ENCODE data around the gene ANKMY1. TPM values are rescaled to one million over a fixed set of nuclear protein-coding genes. Genes with fewer than 3 reads are reported as not detected.
A peak's percentile ranks its signal among the peaks of the same experiment; 100 is the strongest.

The ANKMY1 gene
- total and polyA plus RNA-seq, 11 donors, result 2.4 to 11.7 (median 5.5) TPM

- Histone ChIP-seq H3K27ac (peak overlapping the region in 2 of 12 donors; percentile 61 to 75), H3K36me3 (peaks cover 0 to 51% (median 29%) of the 10 kb centered on the region in 9 donors), H3K4me1 (peaks cover 0 to 78% (median 42%) of the 10 kb centered on the region in 12 donors), H3K4me3 (no peak overlapping the region), H3K27me3 (no peaks in the 10 kb centered on the region), H3K9me3 (no peaks in the 10 kb centered on the region)
- 76 to 91% (median 84%) methylated on average over 6 of the region's 6 CpGs for WGBS, 4 donors
- intact Hi-C loops (cut with DNase I), result loop anchor here in 1 of 10 donors (10.0 kb wide), 1 partner anchor 114 kb away; no protein-coding TSS in a partner anchor
- DNase-seq (no peak), ATAC-seq (no peak)
- no peak for TF ChIP-seq POLR2A (IDR thresholded peaks at IDR 0.05)
- TF ChIP-seq CTCF (IDR thresholded peaks at IDR 0.05), result no peak
Observed at GRCh38 chr2:240591226-240591625, 33.4 kb upstream of the ANKMY1 start.

GRCh38 chr2:240590681-240591111 is 32.9 kb upstream of the ANKMY1 start:
- TF ChIP-seq POLR2A (IDR thresholded peaks at IDR 0.05) (no peak), CTCF (IDR thresholded peaks at IDR 0.05) (no peak)
- no peaks in the 10 kb centered on the region for H3K27me3 ChIP-seq
- ATAC-seq, result no peak
- no peaks in the 10 kb centered on the region for H3K9me3 ChIP-seq
- peak overlapping the region in 2 of 12 donors; percentile 61 to 75 for H3K27ac ChIP-seq
- peak in 1 of 5 donors; percentile 27 for DNase-seq
- 94 to 97% (median 96%) methylated on average over 21 of the region's 21 CpGs for WGBS, 4 donors
- intact Hi-C loops (cut with DNase I), result loop anchor here in 1 of 10 donors (10.0 kb wide), 1 partner anchor 114 kb away; no protein-coding TSS in a partner anchor
- H3K4me1 ChIP-seq, result peaks cover 0 to 75% (median 40%) of the 10 kb centered on the region in 12 donors
- H3K4me3 ChIP-seq, result no peak overlapping the region
- peaks cover 0 to 46% (median 26%) of the 10 kb centered on the region in 9 donors for H3K36me3 ChIP-seq

- Histone ChIP-seq H3K9me3 (no peaks in the 10 kb centered on the region), H3K4me1 (peaks cover 4 to 75% (median 40%) of the 10 kb centered on the region in 12 donors), H3K4me3 (no peak overlapping the region), H3K27me3 (no peaks in the 10 kb centered on the region), H3K27ac (peak overlapping the region in 4 of 12 donors; percentile 25 to 75 (median 46)), H3K36me3 (peaks cover 0 to 41% (median 22%) of the 10 kb centered on the region in 9 donors)
- ATAC-seq (no peak), DNase-seq (peak in 2 of 5 donors; percentile 25 to 51)
- WGBS, 4 donors, result 43 to 71% (median 67%) methylated on average over 10 to 16 of the region's 16 CpGs
- intact Hi-C loops (cut with DNase I), result loop anchor here in 2 of 10 donors (10.0 kb wide), 2 partner anchors 115 to 355 kb away; no protein-coding TSS in a partner anchor
- no peak for TF ChIP-seq POLR2A (IDR thresholded peaks at IDR 0.05)
- TF ChIP-seq CTCF (IDR thresholded peaks at IDR 0.05), result no peak
Observed at GRCh38 chr2:240589850-240590525, 32.2 kb upstream of the ANKMY1 start.

- intact Hi-C loops (cut with DNase I), result loop anchor here in 1 of 10 donors (10.0 kb wide), 1 partner anchor 355 kb away; no protein-coding TSS in a partner anchor
- no peak overlapping the region for H3K4me3 ChIP-seq
- H3K36me3 ChIP-seq, result peaks cover 0 to 40% (median 22%) of the 10 kb centered on the region in 9 donors
- no peaks in the 10 kb centered on the region for H3K27me3 ChIP-seq
- TF ChIP-seq POLR2A (IDR thresholded peaks at IDR 0.05), result no peak
- TF ChIP-seq CTCF (IDR thresholded peaks at IDR 0.05), result no peak
- peak in 1 of 5 donors; percentile 19 for DNase-seq
- no peak for ATAC-seq
- H3K4me1 ChIP-seq, result peaks cover 7 to 75% (median 41%) of the 10 kb centered on the region in 12 donors
- 79 to 86% (median 84%) methylated on average over 9 to 14 of the region's 14 CpGs for WGBS, 4 donors
- H3K9me3 ChIP-seq, result no peaks in the 10 kb centered on the region
- peak overlapping the region in 4 of 12 donors; percentile 25 to 75 (median 46) for H3K27ac ChIP-seq
Observed at GRCh38 chr2:240589375-240589774, 31.6 kb upstream of the ANKMY1 start.
